ENCODE results near the gene IFT74. TPM values are rescaled to one million over a fixed set of nuclear protein-coding genes. Genes with fewer than 3 reads are reported as not detected.
"Not testable (repeated sequence)": the region's sequence is repeated elsewhere in the genome, so short reads cannot be mapped to it uniquely, and the experiment has no call there.

Gene IFT74
- polyA plus RNA-seq, 3 donors, result 3.6 to 6.3 (median 3.7) TPM

DNA sequence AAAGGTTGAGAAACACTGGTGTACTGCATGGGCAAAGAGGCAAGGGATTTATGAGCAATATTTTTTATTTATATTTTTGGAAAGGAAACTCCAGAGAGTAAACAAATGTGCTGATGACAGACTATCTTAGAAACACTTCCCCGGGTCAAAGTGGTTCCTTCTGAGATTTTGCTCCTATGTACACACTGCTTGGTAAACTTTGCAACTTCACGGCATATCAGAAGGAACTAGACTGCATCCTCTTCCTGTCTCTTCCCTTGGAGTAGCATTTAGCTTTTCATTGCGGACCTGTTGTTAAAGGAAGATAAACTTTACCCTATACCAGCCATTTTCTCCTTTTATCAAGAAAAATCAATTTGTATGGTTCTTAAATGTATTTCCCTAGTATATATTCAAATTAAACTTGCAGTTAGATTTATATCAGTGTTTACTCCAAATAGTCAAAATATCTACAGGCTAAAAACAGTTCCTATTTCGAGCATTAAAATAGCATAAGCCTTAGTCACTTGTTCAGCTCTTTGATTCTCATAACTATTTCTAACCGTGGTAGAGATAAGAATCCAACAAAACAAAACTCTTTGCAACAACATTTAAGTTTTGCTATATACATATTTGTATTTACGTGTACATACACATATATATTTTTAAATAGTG, 97.3 kb downstream of the IFT74 start:
- 31 to 52% (median 37%) methylated on average over 6 of the region's 6 CpGs for WGBS, 3 donors
- no peak overlapping the region for H3K27ac ChIP-seq (ENCODE audit: low read depth, low read length)

GRCh38 chr9:27054125-27054524, 97.9 kb downstream of the IFT74 start:
- no peak overlapping the region for H3K27ac ChIP-seq (ENCODE audit: low read depth, low read length)
- WGBS, 3 donors, result 94 to 98% (median 94%) methylated on average over 1 of the region's 1 CpG

GRCh38 chr9:27054841-27055240, 98.6 kb downstream of the IFT74 start:
- no peak overlapping the region for H3K27ac ChIP-seq (ENCODE audit: low read depth, low read length)

DNA sequence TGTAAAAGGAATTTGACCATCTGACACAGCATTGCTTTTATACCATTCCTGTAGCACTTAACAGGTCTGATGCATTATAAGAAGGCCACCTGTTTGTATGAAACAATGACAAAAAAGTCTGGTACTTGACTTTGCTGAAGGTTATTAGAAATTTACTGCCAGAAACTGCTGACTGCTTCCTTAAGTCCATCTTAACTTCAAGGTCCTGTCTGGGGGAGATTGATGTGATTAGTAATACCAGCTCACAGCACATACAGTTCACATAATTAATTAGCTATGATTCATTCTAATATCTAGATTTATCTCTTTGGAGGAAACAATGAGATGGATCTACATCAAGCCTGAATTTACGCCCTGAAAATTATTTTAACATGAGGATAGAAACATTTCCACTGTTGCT, 103.2 kb downstream of the IFT74 start:
- no peak overlapping the region for H3K27ac ChIP-seq (ENCODE audit: low read depth, low read length)
- 70 to 78% (median 74%) methylated on average over 1 of the region's 1 CpG for WGBS, 3 donors

GRCh38 chr9:27059907-27060306, 103.7 kb downstream of the IFT74 start:
- no peak overlapping the region for H3K27ac ChIP-seq (ENCODE audit: low read depth, low read length)

- H3K27ac ChIP-seq (ENCODE audit: low read depth, low read length), result no peak overlapping the region
- 23 to 65% (median 45%) methylated on average over 1 of the region's 1 CpG for WGBS, 3 donors
Observed at GRCh38 chr9:27065288-27065687, 109.1 kb downstream of the IFT74 start.

GRCh38 chr9:27073841-27074728, 117.9 kb downstream of the IFT74 start:
- H3K27ac ChIP-seq (ENCODE audit: low read depth, low read length), result no peak overlapping the region
- 70 to 71% (median 70%) methylated on average over 4 of the region's 4 CpGs for WGBS, 3 donors

DNA sequence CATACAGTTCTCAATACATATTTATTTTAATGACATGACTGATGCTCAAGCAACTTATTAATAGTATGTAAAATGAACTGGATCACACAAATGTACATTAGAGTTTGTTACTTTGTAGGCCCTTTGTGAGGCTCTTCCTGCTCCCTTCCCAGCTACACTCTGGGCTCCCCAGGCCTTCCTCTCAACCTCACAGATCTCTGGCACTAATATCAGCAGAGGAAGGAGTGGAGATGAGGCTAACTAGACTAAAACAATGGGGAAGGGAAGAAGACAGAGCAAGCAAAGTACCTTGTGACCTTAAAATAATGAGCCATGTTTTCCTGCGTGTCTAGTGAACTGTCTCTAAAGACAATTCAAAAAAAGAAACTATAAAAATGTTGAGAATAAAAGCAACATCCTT, 122.5 kb downstream of the IFT74 start:
- H3K27ac ChIP-seq (ENCODE audit: low read depth, low read length), result no peak overlapping the region
- 52 to 73% (median 71%) methylated on average over 1 of the region's 1 CpG for WGBS, 3 donors

DNA sequence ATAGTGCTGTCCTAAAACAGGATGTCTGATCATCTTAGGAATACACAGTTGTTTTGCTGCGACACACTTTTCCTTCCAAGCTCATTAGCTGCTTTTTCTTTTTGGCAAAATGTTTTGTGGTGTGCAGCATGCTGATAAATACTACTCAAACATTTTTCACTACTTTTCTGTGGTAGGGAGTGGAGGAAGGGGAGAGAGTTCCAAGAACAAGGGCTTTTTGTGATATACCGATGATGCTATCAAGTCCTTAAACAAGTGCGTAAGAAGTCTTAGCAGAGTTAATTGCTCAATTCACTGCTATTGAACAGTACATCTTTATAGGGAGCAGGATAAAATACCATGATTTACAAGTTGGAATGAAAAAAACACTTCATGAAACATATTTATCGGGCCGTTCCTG, 129.2 kb downstream of the IFT74 start:
- 72 to 80% (median 73%) methylated on average over 5 of the region's 5 CpGs for WGBS, 3 donors
- no peak overlapping the region for H3K27ac ChIP-seq (ENCODE audit: low read depth, low read length)

GRCh38 chr9:27086818-27087680, 130.8 kb downstream of the IFT74 start:
- 63 to 72% (median 69%) methylated on average over 11 of the region's 11 CpGs for WGBS, 3 donors
- no peak overlapping the region for H3K27ac ChIP-seq (ENCODE audit: low read depth, low read length)

GRCh38 chr9:27088981-27089380, 132.8 kb downstream of the IFT74 start:
- WGBS, 3 donors, result 57 to 60% (median 57%) methylated on average over 4 of the region's 4 CpGs
- H3K27ac ChIP-seq (ENCODE audit: low read depth, low read length), result no peak overlapping the region

DNA sequence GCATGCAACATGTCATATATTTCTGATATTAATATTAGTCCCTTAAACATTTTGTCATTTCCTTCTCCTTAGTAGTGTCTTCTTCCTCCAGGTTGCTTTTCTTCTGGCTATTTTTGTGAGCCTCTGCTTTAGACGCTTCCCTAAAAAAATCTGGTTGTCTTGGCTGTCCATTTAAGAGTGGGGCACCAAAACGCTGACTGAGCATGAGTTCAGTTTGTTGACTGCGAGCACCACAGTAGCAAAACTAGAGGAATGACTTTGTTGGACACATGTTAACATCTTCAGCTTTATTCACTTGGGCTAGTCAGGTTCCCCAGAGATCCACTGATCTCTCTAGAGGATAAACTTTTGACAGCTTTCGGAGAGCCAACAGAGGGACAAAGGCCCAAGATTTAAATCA, 133.5 kb downstream of the IFT74 start:
- 87 to 89% (median 87%) methylated on average over 4 of the region's 4 CpGs for WGBS, 3 donors
- H3K27ac ChIP-seq (ENCODE audit: low read depth, low read length), result no peak overlapping the region

DNA sequence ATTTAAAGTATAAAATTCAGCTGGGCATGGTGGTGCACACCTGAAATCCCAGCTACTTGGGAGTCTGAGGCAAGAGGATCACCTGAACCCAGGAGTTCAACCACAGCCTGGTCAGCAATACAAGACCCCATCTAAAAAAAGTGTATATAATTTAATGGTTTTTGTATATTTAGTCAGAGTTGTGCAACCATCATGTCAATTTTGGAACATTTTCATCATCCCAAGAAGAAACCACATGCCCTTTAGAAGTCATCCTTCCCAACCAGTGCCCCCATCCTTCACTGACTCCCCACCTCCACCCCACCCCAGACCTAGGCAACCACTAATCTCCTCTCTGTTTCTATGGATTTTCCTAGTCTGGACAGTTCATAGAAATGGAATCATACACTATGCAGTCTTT, 134.0 kb downstream of the IFT74 start:
- no peak overlapping the region for H3K27ac ChIP-seq (ENCODE audit: low read depth, low read length)

- WGBS, 3 donors, result 96 to 100% (median 100%) methylated on average over 1 of the region's 1 CpG
- H3K27ac ChIP-seq (ENCODE audit: low read depth, low read length), result no peak overlapping the region
Observed at GRCh38 chr9:27090711-27091110, 134.5 kb downstream of the IFT74 start.

- not testable (repeated sequence) for H3K27ac ChIP-seq (ENCODE audit: low read depth, low read length)
- WGBS, 3 donors, result 96 to 98% (median 96%) methylated on average over 23 to 27 of the region's 27 CpGs
Observed at GRCh38 chr9:27092496-27092895, 136.3 kb downstream of the IFT74 start.

GRCh38 chr9:27093384-27094067, 137.3 kb downstream of the IFT74 start:
- not testable (repeated sequence) for H3K27ac ChIP-seq (ENCODE audit: low read depth, low read length)
- 52 to 93% (median 55%) methylated on average over 17 of the region's 17 CpGs for WGBS, 3 donors

GRCh38 chr9:27094640-27095298, 138.6 kb downstream of the IFT74 start:
- H3K27ac ChIP-seq (ENCODE audit: low read depth, low read length), result no peak overlapping the region
- 41 to 50% (median 46%) methylated on average over 3 of the region's 3 CpGs for WGBS, 3 donors

DNA sequence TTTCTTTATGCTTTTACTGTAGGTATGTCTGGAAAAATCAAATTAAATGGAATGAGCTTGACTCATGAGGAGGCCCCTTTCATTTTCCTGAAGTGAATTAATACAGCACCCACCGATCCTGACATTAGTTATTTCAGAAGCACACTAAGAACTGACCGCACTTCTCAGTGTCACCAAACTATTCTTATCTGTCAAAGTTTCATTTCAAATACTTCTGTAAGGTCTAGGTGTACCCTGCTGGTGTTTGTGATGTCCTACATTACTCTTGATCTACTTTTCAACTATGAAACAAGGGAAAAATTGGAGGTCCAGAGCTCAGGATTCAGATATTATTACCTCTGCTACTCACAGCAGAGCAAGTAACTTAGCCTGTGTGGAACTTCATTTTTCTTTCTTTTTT, 151.0 kb downstream of the IFT74 start:
- WGBS, 3 donors, result 88 to 97% (median 92%) methylated on average over 2 of the region's 2 CpGs
- no peak overlapping the region for H3K27ac ChIP-seq (ENCODE audit: low read depth, low read length)
